Measurements from ENCODE around the gene ZNRD2.

The ZNRD2 gene

GRCh38 chr11:65575568-65576231 is 5.4 kb downstream of the ZNRD2 start, which contains the start of gene EHBP1L1 (continued):
- TF ChIP-seq ZNF639 (tag by site-specific recombination; IDR thresholded peaks at IDR 0.05): no peak
- TF ChIP-seq ZNF449 (tag by site-specific recombination; IDR thresholded peaks at IDR 0.05): no peak
- TF ChIP-seq ZBTB20 (tag by site-specific recombination; IDR thresholded peaks at IDR 0.05): no peak
- peak; percentile 41 for TF ChIP-seq ZBTB26 (tag by site-specific recombination; optimal IDR thresholded peaks at IDR 0.05)
- TF ChIP-seq ZBTB44 (tag by site-specific recombination; IDR thresholded peaks at IDR 0.05): no peak
- TF ChIP-seq GLIS1 (tag by site-specific recombination; IDR thresholded peaks at IDR 0.05): peak; percentile 29; the same call in 1 of the 2 replicates
- 0 out of 2 replicates have a peak, but pooled peaks have one; percentile 31 for TF ChIP-seq PBX3 (CRISPR knock-in tag; IDR thresholded peaks at IDR 0.05)
- TF ChIP-seq ZNF350 (tag by site-specific recombination; IDR thresholded peaks at IDR 0.05): no peak
- no peak for TF ChIP-seq ZNF629 (tag by site-specific recombination; IDR thresholded peaks at IDR 0.05)
- no peak for TF ChIP-seq ZNF223 (tag by site-specific recombination; IDR thresholded peaks at IDR 0.05)
- no peak for TF ChIP-seq ZNF645 (tag by site-specific recombination; IDR thresholded peaks at IDR 0.05)
- TF ChIP-seq HOXC10 (CRISPR knock-in tag; IDR thresholded peaks at IDR 0.05): no peak
- no peak for TF ChIP-seq ZNF211 (tag by site-specific recombination; IDR thresholded peaks at IDR 0.05; ENCODE audit: low read depth)
- no peak for TF ChIP-seq ZNF830 (tag by site-specific recombination; IDR thresholded peaks at IDR 0.05; ENCODE audit: low read depth)
- no peak for TF ChIP-seq BCL11B (tag by site-specific recombination; IDR thresholded peaks at IDR 0.05; ENCODE audit: low read depth)
- TF ChIP-seq, protein P1, sequence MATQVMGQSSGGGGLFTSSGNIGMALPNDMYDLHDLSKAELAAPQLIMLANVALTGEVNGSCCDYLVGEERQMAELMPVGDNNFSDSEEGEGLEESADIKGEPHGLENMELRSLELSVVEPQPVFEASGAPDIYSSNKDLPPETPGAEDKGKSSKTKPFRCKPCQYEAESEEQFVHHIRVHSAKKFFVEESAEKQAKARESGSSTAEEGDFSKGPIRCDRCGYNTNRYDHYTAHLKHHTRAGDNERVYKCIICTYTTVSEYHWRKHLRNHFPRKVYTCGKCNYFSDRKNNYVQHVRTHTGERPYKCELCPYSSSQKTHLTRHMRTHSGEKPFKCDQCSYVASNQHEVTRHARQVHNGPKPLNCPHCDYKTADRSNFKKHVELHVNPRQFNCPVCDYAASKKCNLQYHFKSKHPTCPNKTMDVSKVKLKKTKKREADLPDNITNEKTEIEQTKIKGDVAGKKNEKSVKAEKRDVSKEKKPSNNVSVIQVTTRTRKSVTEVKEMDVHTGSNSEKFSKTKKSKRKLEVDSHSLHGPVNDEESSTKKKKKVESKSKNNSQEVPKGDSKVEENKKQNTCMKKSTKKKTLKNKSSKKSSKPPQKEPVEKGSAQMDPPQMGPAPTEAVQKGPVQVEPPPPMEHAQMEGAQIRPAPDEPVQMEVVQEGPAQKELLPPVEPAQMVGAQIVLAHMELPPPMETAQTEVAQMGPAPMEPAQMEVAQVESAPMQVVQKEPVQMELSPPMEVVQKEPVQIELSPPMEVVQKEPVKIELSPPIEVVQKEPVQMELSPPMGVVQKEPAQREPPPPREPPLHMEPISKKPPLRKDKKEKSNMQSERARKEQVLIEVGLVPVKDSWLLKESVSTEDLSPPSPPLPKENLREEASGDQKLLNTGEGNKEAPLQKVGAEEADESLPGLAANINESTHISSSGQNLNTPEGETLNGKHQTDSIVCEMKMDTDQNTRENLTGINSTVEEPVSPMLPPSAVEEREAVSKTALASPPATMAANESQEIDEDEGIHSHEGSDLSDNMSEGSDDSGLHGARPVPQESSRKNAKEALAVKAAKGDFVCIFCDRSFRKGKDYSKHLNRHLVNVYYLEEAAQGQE (tag by site-specific recombination; IDR thresholded peaks at IDR 0.05): no peak
- no peak for TF ChIP-seq ZNF514 (tag by site-specific recombination; IDR thresholded peaks at IDR 0.05)
- TF ChIP-seq ZNF16 (tag by site-specific recombination; IDR thresholded peaks at IDR 0.05; ENCODE audit: low read depth): no peak
- TF ChIP-seq ZNF169 (tag by site-specific recombination; IDR thresholded peaks at IDR 0.05): no peak
- no peak for TF ChIP-seq ZNF529 (tag by site-specific recombination; IDR thresholded peaks at IDR 0.05; ENCODE audit: insufficient replicate concordance)
- TF ChIP-seq ZNF473 (tag by site-specific recombination; IDR thresholded peaks at IDR 0.05): no peak
- TF ChIP-seq ZBTB48 (tag by site-specific recombination; IDR thresholded peaks at IDR 0.05): no peak
- no peak for TF ChIP-seq ZNF549 (tag by site-specific recombination; IDR thresholded peaks at IDR 0.05)
- no peak for TF ChIP-seq YY2 (tag by site-specific recombination; IDR thresholded peaks at IDR 0.05)
- peak; percentile 34; the same call in 1 of the 2 replicates for TF ChIP-seq SP3 (tag by site-specific recombination; IDR thresholded peaks at IDR 0.05)
- TF ChIP-seq ZNF426 (tag by site-specific recombination; IDR thresholded peaks at IDR 0.05): no peak
- TF ChIP-seq, protein P2, sequence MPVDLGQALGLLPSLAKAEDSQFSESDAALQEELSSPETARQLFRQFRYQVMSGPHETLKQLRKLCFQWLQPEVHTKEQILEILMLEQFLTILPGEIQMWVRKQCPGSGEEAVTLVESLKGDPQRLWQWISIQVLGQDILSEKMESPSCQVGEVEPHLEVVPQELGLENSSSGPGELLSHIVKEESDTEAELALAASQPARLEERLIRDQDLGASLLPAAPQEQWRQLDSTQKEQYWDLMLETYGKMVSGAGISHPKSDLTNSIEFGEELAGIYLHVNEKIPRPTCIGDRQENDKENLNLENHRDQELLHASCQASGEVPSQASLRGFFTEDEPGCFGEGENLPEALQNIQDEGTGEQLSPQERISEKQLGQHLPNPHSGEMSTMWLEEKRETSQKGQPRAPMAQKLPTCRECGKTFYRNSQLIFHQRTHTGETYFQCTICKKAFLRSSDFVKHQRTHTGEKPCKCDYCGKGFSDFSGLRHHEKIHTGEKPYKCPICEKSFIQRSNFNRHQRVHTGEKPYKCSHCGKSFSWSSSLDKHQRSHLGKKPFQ (tag by site-specific recombination; IDR thresholded peaks at IDR 0.05): no peak
